HEK293T (cell line): ENCODE measurements around the gene GOLPH3.

Experiments
- ARNT ChIP-seq: fragments of 450-650 bp; IDR thresholded peaks from 2 replicates; pipeline ENCODE4 v1.6.1; 2017; ENCODE audit warnings: mild to moderate bottlenecking
- CTBP1 ChIP-seq: fragments of 450-650 bp; IDR thresholded peaks from 2 replicates; pipeline ENCODE4 v1.6.1; 2016; ENCODE audit warnings: borderline replicate concordance
- ELF4 ChIP-seq: fragments of 450-650 bp; IDR thresholded peaks from 2 replicates; pipeline ENCODE4 v1.6.1; 2017; ENCODE audit warnings: antibody characterized with exemption
- FOXM1 ChIP-seq: fragments of 450-650 bp; IDR thresholded peaks from 2 replicates; pipeline ENCODE4 v1.6.1; 2017; ENCODE audit warnings: mild to moderate bottlenecking, borderline replicate concordance
- L3MBTL2 ChIP-seq: fragments of 450-650 bp; conservative IDR thresholded peaks from 2 replicates; pipeline ENCODE4 v1.6.1; 2016; ENCODE audit warnings: mild to moderate bottlenecking
- SP1 ChIP-seq: fragments of 450-650 bp; IDR thresholded peaks from 2 replicates; pipeline ENCODE4 v1.6.1; 2017

DNA sequence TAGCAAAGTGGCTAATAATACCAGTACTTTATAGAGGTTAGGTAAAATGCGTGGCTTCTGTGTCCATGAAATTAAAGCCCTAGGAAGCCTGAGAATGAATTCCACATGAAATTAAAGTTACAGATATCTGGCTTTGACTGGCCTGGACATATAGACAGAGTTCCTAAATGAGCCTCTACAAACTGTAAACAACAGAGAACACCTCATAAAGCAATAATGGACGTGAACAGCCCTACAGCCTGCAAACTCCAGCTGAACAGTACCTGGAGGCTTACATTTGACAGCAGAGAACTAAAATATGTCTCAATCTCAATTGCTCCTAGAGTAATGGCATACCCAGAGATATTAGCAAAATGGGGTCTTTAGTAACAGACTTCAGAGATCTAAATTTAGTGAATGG is 28.7 kb downstream of the GOLPH3 start:
- no peak for TF ChIP-seq ELF4
- TF ChIP-seq SP1: no peak
- no peak for TF ChIP-seq FOXM1
- TF ChIP-seq CTBP1: no peak
- TF ChIP-seq L3MBTL2: no peak
- TF ChIP-seq ARNT: no peak
